ENCODE data around the gene GSG1L.

The GSG1L gene

DNA sequence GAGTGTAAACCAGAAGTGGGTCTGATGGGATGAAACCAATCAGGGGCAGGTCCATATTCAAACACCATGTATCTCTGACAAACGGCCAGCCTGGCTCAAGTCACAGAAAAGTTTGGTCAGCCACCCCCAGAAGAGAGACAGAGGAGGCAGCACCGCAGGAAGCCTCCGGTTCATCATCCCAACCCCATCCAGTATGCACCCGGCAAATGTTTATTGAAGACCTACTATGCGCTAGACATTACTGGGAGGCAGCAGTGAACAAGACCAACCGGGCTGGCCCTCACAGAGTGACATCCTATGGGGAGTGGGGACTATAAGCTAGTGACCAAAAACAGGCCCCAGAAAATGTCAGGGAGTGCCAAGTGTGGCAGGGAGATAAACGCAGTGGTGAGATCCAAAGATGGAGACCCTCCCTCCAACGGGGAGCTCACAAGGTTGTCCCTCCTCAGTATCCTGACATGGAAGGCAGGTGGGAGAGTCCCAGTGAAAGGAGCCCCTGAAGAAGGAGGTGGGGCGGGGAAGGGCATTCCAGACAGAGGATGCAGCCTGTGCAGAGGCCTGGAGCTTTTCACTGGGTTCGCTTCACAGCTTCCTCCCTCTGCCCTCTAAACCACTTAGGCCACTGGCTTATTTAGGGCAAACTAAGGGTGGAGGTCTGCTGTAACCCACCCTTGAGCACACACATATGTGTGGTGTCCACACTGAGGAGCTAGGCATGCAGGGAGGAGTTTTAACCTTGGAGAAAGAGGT lies 2.0 kb downstream of the GSG1L start:
- TF ChIP-seq CTCF (IDR thresholded peaks at IDR 0.05; ENCODE audit: low read depth, low read length) = no peak
- Histone ChIP-seq H3K27ac (no peak overlapping the region), H3K9me3 (ENCODE audit: severe bottlenecking) (no peaks in the 10 kb centered on the region), H3K4me3 (ENCODE audit: low read depth, low read length) (no peak overlapping the region), H3K27me3 (ENCODE audit: insufficient read depth, low read depth, severe bottlenecking) (no peaks in the 10 kb centered on the region), H3K36me3 (no peaks in the 10 kb centered on the region)
- no peak for DNase-seq

DNA sequence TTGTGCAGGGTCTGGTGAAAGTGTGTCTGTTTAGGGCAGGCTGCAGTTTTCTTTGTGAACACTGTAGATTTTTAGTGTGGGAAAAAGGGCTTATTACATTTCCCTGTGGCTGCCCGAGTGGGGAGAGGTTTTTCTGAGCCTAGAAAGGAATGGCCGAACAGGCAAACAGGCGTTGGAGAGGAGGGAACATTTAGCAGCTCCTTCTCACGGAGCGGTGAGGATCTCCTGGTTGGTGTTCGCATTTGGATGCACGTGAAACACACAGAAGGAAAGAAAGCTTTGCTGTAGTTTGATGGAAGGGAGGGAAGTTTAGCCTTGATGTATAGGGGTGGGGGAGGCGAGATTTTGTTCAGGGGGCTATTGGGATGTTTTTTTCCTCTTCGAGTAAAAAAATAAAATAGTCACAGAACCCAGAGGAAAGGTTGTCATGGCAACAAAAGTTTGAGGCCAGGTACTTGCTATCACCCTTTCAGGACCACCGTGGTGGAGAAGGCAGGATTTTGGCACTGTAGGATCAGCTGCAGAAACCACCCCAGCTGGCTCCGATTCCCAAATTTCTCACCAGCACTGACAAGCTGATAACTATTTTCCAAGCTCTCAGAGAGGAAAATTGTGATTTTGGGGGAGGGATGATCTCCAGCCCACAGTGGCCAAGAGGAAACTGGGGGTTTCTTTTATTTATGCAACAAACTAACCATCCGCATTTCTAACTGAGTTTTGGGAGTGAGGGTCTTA lies 3.5 kb downstream of the GSG1L start:
- H3K27ac ChIP-seq = no peak overlapping the region
- no peaks in the 10 kb centered on the region for H3K9me3 ChIP-seq (ENCODE audit: severe bottlenecking)
- H3K27me3 ChIP-seq (ENCODE audit: insufficient read depth, low read depth, severe bottlenecking) = no peaks in the 10 kb centered on the region
- TF ChIP-seq CTCF (IDR thresholded peaks at IDR 0.05; ENCODE audit: low read depth, low read length) = no peak
- no peak for DNase-seq
- H3K4me3 ChIP-seq (ENCODE audit: low read depth, low read length) = no peak overlapping the region
- H3K36me3 ChIP-seq = no peaks in the 10 kb centered on the region

DNA sequence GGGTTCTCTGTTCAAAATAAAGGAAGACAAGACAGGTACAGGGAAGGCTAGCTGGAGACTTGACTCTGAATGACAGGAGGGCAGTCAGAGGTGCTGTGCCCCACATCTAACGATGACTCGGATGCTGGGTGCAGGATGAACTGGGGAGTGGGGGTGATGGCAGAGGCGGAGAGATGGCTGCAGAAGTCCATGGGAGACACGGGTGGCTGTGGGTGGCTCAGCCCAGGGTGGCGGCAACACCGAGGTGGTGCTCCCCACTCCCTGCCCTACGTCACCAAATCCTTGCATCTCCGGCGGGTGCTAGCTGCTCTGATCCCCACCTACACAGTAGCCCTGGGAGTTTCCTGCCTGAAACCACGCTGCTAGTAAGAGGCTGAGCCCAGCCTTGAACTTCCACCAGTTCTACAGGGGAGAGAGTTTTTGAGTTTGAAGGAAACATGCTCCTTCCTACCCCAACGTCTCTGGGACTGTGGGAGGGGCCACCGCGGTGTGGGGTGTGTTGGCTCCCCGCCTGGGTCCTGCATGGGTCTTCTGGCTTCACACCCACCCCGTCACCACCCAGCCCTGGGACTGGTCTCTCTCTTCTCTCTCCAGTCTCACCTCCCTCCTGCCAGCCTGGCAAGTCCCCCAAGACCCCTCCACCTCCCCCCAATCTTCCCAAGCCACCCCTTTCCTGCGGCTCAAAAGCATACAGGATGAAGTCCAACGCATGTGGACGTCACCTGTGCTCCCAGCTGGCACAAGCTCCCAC lies 4.5 kb downstream of the GSG1L start:
- H3K4me3 ChIP-seq (ENCODE audit: low read depth, low read length) = no peak overlapping the region
- H3K9me3 ChIP-seq (ENCODE audit: severe bottlenecking) = no peaks in the 10 kb centered on the region
- no peak overlapping the region for H3K27ac ChIP-seq
- no peaks in the 10 kb centered on the region for H3K36me3 ChIP-seq
- no peak for DNase-seq
- no peak for TF ChIP-seq CTCF (IDR thresholded peaks at IDR 0.05; ENCODE audit: low read depth, low read length)
- no peaks in the 10 kb centered on the region for H3K27me3 ChIP-seq (ENCODE audit: insufficient read depth, low read depth, severe bottlenecking)

DNA sequence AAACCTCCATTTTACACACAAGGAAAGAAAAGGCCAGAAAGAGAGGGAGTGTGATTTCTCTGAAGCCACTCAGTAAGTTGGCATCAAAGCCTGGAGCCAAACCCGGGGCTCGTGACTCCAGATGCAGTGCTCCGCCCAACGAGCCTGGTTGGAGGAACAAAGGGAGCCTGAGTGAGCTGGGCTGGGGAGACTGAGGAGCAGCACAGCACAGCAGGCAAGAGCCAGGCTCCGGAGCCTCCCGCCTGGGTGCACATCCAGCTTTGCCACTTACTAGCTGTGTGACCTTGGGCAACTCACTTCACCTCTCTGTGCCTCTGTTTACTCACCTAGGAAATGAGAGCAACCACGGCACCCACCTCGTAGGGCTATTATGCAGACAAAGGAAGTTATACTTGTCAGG lies 5.6 kb downstream of the GSG1L start:
- H3K27me3 ChIP-seq (ENCODE audit: insufficient read depth, low read depth, severe bottlenecking) = no peaks in the 10 kb centered on the region
- no peak for TF ChIP-seq CTCF (IDR thresholded peaks at IDR 0.05; ENCODE audit: low read depth, low read length)

DNA sequence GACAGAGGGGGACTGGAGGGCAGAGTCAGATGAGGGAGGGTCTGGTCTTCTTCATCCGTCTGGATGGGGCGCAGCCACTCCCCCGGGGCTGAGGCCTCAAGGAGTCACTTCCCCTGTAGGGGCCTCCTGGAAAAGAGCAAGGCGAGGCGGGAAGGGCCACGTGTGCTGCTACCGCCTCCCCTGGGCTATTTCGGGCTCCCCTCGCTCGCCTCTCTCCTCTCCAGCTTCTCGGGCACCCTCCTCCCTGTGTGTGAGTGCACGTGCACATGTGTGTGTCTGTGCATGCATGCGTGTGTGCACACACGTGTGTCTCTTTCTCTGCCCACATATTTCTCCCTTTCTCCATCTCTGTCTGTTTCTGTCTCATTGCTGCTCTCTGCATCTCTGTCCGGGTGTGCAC lies 10.1 kb downstream of the GSG1L start:
- no peak for DNase-seq
- Histone ChIP-seq H3K36me3 (no peaks in the 10 kb centered on the region), H3K9me3 (ENCODE audit: severe bottlenecking) (no peaks in the 10 kb centered on the region), H3K27ac (no peak overlapping the region), H3K27me3 (ENCODE audit: insufficient read depth, low read depth, severe bottlenecking) (no peaks in the 10 kb centered on the region), H3K4me3 (ENCODE audit: low read depth, low read length) (no peak overlapping the region)
- no peak for TF ChIP-seq CTCF (IDR thresholded peaks at IDR 0.05; ENCODE audit: low read depth, low read length)

More for the DNA sequence above, 5.6 kb downstream of the GSG1L start:
- H3K4me3 ChIP-seq (ENCODE audit: low read depth, low read length) = no peak overlapping the region
- no peaks in the 10 kb centered on the region for H3K36me3 ChIP-seq
- no peak overlapping the region for H3K27ac ChIP-seq
- DNase-seq = no peak
- H3K9me3 ChIP-seq (ENCODE audit: severe bottlenecking) = no peaks in the 10 kb centered on the region
